Measurements from ENCODE around the gene COL5A3.

DNA sequence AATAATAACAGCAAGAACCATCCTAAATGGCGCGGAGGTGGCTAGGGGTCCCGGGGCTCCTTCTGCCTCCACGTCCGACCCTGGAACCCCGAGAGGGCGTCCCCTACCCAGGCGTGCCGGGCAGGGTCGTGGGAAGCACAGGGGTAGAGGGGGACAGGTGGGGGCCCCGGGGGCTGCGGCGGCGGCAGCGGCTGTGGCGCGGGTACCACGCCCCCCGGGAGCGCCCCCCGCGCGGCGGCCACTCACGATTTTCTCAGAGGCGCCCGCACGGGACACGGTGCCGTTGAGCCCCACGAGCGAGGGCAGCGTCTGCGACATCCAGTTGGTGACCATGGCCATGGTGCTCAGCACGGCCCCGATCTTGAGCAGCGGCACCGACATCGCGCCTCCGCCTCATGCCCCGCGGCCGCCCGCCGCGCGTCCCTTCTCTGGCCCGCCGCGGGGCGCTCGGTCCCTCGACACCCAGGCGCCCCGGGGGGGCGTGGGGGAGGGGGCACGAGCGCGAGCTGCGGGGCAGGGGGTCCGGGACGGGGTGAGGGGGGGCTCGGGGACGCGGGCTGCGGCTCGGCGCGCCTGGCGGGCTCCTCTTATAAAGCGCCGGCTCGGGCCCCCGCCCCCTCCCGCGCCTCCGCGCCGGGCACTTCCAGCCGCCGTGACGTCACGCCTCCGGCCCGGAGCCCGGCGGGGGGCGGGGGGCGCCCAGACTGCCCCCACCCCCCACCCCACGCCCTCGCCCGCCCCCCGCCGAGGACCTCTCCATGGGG is 96.9 kb downstream of the COL5A3 start:
- TF ChIP-seq CTCF (IDR thresholded peaks at IDR 0.05): no peak
- no peak for TF ChIP-seq EP300 (IDR thresholded peaks at IDR 0.05)
- TF ChIP-seq POLR2A (IDR thresholded peaks at IDR 0.05): no peak

Data from upper lobe of left lung (tissue), 4 donors.